Kidney tubule cell (primary cell): Measurements from ENCODE around the gene CEP78.

Experiments
- DNase-seq: peaks from one replicate; pipeline ENCODE4 v3.0.0-alpha.2; 2018; ENCODE audit warnings: low spot score

CEP78 gene

GRCh38 chr9:78307360-78307759 is 71.5 kb downstream of the CEP78 start:
- DNase-seq: no peak

GRCh38 chr9:78309066-78309465 is 73.2 kb downstream of the CEP78 start:
- no peak for DNase-seq

DNA sequence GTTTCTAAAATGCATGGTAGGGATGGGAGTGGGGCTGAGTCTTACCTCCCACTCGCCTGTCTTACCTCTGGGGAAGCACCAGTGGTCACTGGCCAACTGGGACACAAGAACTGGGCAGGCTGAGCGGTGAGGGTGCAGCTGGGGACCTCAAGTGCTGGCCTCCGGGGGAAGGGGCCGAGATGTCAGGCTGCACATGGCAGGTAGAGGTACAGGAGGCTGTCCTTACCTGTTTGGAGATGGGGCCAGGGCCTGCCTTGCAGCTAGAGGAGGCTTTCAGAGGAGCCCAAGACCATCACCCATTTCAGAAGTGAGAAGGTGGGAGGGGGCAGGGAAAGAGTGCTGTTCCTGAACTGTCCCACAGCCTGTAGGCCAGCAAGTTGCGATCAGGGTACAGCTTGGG is 75.2 kb downstream of the CEP78 start:
- DNase-seq: no peak

- no peak for DNase-seq
Observed at GRCh38 chr9:78311886-78312524, 76.1 kb downstream of the CEP78 start.

DNA sequence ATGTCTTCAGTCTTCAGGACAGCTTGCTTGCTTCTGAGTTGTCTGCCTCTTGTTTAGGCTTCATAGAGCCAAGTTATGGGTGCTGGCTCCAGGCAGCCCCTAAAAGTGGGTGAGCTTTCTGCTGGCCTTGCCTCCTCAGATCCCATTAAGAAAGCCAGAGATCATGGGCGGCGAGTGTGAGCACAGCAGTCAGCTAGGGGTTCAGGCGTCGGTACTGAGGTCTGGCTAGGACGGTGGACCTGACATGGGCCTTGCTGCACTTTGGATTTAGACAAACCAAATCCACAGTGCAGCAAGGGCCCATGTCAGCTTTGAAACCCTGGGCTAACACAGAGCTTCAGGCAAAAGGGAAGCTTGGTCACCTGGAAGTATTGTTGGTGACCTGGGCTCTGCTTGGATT is 78.7 kb downstream of the CEP78 start:
- DNase-seq: no peak

- DNase-seq: peak; percentile 11
Observed at GRCh38 chr9:78314953-78315870, 79.3 kb downstream of the CEP78 start.

DNA sequence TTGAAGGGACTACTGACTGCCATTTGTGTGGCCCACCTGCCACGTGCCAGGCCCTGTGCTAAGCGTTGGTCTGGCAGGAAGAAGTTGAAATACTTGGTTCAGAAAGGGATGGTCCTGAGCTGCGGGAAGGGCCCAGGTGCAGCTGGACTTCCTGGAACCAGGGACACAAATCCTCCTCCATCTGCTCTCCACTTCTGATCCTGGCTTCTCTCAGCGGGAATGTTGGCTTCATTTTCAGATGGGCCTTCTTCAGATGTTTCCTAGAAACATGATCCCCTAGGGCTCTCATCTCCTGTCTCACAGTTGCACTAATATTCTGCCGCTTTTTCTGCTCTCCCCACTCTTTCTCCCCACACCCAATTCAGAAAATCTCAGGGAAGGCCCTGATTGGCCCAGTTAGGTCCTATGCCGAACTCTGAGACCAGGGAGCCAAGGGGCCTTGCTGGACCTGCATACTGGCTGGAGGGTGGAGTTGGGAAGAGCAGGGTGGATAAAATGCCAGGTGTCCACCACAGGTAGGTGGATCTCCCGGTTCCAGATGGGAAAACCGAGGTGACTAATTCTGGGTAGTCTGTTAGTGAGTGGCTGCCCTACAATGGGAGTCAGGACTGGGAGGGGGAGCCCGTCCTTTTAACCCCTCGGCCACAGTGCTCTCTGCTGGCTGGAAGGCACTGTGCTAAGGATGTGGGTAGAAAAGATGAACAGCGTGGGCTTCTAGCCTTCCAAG is 80.5 kb downstream of the CEP78 start:
- no peak for DNase-seq

DNA sequence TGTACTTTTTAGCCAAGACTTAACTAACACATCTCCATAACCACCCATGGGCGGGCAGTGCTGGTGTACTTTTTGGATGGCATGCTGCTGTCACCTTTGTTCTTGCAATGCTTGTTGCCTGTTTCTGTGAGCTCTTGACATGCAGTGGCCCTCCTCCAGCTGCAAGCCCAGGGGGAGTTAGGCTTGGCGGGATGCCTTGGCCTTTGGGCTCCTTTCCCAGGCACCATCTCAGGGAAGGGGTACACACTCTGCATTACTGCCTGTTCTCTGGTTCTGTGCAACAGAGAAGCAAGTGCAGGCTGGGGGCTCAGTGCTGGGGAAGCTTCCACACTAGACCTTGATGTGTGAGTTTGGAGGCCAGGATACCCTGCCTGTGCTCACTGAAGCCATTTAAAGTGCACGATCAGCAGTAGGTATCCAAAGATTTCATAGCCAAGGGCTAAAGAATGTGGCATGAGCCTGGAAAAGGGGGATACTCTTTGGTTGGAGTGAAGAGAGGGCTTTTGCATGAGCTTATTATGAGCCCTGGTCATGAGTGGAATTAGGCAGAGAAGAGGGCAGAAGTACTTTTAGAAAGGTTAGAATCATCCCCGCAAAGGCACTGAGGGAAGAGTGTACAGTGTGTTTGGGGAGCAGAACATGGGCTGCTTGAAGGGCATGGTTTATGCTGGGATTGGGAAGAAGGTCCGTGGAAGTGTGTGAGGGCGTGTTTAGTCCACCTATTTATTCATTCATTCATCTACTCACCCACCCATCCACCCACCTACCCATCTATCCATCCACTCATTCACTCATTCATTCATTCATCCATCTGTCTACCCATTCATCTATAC is 83.5 kb downstream of the CEP78 start:
- no peak for DNase-seq

DNA sequence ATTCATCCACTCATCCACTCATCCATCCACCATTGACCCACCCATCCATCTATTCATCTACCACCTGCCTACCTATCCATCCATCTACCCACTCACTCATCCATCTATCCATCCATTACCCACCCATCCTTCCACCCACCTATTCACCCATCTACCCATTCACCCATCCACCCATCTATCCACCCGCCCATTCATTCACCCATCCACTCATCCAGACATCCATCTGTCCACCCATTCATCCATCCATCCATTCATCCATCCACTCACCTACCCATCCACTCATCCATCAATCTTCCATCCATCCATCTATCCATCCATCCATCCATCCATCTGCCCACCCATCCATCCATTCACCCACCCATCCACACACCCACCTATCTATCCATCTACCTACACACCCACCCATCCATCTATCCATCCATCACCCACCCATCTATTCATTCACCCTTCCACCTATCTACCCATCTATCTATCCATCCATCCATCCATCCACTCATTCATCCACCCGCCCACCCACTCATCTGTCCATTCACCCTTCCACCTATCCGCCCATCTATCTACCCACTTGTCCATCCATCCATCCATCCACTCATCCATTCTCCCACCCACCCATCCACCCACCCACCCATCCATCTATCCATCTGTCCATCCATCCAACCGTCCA is 84.3 kb downstream of the CEP78 start:
- DNase-seq: no peak

DNA sequence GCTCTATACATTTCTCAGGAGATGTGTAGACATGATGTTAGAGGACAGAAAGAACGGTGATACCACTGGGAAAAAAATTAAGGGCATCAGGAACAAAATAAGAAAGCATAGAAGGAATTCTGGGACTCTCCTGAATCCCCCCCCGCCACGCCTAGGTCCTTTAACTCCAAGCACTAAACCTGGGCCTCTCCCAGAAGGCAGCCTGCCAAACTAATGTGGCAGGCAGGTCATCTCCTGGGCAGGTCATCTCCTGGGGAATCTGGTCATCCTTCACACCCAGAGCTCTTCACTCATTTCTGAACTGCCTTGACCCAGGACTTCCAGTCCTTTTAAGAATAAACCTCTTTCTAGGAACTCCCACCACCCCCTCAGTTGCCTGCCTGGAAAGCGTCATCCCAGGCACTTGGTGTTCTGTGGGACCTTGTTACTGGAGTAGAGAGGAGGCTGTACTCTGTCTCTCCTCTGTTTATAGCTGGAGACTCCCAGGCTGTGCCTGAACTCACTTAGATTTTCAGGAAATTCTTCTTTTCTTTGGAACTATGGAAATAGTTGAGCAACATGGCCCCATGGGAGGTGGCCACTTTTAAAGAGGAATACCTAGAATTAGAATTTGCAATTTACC is 85.1 kb downstream of the CEP78 start:
- DNase-seq: no peak

- no peak for DNase-seq
Observed at GRCh38 chr9:78321505-78321904, 85.6 kb downstream of the CEP78 start.

DNA sequence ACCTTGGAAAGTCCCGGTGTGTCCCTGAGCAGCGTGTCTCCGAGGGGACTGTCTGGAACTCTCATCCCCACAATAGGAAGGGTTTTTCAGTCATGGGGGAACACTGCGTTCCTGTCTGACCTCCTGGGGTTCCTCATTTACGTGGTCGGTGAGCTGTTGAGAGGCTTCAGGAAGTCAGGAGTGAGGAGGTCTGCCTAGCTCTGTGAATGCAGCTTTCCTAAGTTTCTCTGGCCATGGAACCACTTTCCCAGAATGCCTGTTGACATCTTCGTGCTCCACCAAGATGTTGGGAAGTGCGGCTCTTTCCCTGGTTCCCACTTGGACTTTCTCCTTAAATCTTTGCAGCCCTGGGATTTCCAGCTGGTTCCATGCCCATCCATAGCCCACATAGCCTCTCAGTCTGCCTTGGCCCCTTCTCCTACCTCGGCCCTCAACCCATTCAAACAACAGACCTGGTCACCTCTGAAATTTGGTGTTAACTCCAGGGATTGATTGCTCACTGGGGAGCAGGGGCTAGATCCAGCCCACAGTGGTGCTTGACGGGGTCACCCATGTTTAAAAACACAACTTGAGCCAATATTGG is 88.3 kb downstream of the CEP78 start:
- no peak for DNase-seq

- DNase-seq: no peak
Observed at GRCh38 chr9:78324682-78325081, 88.8 kb downstream of the CEP78 start.

GRCh38 chr9:78325343-78325742 is 89.5 kb downstream of the CEP78 start:
- peak; percentile 30 for DNase-seq

DNA sequence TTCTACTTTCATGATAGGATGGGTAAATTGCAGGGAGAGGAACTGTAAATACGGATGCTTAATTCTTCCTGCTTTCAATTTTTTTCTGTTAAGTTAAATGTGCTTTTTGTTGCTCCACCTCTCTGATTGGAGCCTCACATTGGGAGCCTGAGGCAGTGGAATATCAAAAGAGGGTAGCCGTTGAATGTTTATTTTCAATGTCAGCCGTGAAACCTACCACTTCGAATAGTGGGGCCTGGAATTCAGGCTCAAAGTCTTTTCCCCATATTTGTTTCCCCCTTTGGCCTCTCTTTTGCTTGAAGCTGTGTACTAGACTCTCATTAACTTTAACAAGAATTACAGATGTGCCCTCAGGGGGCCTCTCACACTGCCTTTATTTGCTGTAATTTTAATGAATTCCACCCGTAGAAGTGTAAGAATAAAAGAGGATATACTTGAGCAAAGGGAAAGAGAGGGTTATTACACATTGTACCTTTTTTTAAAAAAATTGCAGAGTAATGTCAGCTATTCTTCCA is 90.0 kb downstream of the CEP78 start:
- DNase-seq: no peak

DNA sequence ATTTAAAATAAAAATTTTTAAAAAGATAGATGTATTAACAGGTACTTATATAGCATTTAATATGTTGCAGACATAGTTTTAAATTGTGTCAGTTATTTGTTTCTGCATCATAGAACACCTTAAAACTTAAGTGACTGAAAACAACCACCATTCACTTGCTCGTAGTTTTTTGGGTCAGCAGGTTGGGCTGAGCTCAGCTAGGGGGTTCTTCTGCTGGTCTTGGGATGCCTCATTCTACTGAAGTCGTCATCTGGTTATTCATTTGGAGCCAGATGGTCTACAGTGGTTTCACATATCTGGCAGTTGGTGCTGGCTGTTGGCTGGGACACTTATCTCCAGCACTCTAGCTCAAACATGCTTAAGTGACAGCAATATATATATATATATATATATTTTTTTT is 90.7 kb downstream of the CEP78 start:
- DNase-seq: no peak
